Measurements from ENCODE around the gene SCAP.
"Not testable (repeated sequence)": the region's sequence is repeated elsewhere in the genome, so short reads cannot be mapped to it uniquely, and the experiment has no call there.

Gene SCAP

DNA sequence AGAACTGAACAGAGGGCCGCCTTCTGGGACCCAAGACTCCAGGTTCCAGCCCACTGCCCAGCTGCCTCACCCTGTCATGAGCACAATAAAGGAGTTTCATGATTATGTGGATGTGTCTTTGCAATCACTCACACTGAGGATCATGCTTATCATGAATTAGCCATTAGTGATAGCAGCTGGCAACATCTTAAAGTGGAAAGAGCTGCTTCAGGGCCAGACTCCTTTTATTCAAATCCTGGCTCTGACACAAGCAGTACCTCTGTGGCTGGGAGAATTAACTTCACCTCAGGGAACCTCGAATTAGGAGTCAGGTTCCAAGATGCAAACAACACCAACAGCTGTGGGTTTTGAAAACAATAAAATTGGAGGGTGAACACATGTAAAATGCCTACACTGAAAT lies 6.6 kb upstream of the SCAP start:
- no peak for DNase-seq (ENCODE audit: low read depth, low spot score)
- no peak overlapping the region for H3K27ac ChIP-seq

DNA sequence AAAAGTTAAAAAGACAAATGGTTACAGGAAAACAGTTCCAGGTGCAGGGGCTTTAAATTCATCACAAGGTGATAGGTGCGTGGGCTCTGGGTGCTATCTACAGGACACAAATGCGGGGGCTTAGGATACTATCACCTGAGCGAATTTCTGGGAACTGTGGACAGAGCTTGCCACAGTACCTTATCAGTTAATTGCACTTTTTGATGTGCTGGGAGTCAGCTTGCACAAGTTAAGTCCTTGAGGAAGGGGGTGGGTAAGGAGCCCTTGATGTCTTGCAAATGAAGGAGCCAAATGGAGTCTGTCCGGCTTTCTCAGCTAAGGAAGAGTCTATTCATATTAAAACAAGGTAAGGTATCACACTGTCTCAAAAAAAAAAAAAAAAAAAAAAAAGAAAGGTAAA lies 6.0 kb upstream of the SCAP start:
- DNase-seq (ENCODE audit: low read depth, low spot score); H3K27ac ChIP-seq: not testable (repeated sequence)

DNA sequence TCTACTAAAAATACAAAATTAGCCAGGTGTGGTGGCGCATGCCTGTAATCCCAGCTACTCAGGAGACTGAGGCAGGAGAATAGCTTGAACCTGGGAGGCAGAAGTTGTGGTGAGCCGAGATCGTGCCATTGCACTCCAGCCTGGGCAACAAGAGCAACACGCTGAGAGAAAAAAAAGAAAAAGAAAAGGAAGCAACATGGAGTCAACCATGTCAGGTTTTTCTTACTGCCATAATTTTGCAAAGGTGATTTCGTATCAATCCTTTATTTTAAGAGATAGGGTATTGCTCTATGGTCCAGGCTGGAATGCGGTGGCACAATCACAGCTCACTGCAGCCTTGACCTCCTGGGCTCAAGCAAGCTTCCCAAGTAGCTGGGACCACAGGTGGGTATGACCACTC lies 4.5 kb upstream of the SCAP start:
- not testable (repeated sequence) for H3K27ac ChIP-seq; DNase-seq (ENCODE audit: low read depth, low spot score)

DNA sequence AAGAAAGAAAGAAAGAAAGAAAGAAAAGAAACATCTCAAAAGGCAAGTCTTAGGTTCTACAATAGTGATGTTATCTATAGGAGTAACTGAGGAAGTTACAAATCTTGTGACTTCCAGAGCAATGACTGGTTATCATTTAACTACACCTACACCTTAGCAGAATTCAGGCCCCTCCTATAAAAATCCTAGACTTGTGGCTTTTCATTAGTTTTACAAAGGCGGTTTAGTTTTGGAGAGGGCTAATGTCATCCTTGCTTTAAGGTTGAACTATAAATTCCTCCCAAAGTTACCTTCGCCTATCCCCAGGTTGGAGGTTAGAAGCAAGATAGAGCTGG lies 4.1 kb upstream of the SCAP start:
- no peak for DNase-seq (ENCODE audit: low read depth, low spot score)
- no peak overlapping the region for H3K27ac ChIP-seq

DNA sequence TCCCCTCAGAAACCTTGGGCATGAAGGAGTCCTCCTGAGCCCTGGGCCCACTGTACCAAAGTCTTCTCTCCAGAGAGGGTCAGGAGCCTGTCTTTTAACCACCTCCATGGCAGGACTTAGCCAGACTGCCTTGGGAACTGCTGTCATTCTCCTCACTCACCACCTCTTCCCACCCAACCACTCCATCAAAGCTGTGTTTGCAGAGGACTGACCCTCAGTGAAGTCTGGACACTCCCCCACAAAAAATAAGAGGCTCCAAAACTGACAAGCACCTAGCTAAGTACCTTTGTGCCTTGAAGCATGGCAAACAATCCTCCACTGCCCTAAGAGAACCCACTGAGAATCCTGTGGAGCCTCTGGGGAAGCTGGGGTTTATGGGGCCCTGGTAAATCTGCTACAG lies 2.3 kb upstream of the SCAP start:
- no peak overlapping the region for H3K27ac ChIP-seq
- no peak for DNase-seq (ENCODE audit: low read depth, low spot score)

DNA sequence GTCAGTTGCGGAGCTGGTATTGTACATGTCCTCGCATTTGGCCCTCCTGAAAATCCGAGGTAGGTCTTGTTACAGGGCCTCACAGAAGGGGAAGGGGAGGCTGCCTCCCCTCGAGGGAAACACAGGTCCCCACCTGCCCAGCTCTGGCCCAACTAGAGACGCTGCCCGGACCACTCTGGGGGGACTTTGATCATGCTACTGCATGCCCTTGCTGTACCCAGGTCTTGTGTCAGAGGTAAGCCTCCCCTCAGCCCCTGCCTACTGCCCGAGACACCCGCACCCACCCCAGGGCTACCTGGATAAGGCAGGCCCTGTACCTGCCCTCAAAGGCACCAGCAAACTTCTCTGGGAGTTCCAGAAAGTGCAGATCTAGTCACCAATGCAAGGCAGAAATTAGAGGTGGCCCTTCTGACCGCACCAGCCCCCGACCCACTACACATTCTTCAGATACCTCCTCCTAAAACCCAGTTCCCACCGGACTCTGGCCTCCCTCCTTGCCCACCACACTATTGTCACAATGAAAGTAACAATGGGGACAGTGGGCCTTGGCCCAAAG lies 981 bp upstream of the SCAP start:
- no peak overlapping the region for H3K27ac ChIP-seq
- no peak for DNase-seq (ENCODE audit: low read depth, low spot score)

DNA sequence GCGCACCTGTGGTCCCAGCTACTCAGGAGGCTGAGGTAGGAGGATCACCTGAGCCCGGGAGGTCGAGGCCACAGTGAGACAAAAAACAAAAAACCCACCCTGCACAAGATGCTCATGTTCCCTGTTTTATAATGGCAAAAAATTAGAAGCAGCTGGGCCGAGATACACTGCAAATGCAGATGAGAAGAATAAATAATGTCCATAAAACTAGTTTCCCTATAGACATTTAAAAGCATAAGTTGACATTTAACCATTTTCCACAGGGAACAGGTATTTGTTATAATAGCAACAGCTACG lies 537 bp upstream of the SCAP start:
- H3K27ac ChIP-seq = peak overlapping the region; percentile 57
- no peak for DNase-seq (ENCODE audit: low read depth, low spot score)

DNA sequence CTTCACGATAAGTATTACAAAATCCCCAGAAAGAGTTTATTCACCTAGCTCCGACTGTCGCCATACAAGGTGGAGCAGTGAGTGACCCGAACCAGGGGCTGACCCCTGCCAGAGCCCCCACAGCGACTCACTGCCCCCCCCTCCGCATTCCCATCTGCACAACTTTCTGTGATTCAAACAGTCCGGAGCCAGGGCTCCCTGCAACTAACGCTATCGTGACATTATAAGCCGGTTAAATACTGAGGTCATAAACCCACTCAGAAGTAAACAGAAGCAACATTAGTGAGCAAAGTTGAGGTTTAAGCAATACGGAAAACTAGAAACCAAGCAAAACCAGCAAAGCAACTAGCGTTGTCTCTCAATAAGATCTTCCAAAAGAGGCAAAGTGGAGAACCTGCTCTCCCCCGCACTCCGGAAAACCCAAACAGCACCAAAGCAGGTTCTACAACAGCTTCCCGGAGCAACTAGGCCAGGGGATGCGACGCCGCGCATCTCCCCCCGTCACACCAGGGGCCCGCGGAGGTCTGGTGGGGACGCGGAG lies 642 bp downstream of the SCAP start:
- no peak for DNase-seq (ENCODE audit: low read depth, low spot score)
- peak overlapping the region; percentile 57 for H3K27ac ChIP-seq

DNA sequence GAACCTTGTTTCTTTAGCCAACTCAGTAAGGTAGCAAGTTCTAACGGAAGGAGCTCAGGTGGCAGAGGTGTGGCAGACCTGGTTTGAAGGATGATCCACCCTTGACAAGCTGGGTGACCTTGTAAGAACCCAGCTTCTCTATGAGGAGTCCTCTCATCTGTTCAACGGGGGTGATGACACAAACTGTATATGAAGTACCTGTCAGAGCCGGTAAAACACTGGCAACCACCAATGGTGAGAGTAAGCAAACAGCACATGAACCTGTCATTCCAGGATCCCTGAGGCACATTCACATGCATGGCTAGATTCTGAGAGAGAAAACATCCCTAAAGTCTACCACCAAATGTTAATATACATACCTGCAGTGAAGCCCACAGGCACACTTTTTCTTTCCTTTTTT lies 2.4 kb downstream of the SCAP start:
- no peak overlapping the region for H3K27ac ChIP-seq
- no peak for DNase-seq (ENCODE audit: low read depth, low spot score)

DNA sequence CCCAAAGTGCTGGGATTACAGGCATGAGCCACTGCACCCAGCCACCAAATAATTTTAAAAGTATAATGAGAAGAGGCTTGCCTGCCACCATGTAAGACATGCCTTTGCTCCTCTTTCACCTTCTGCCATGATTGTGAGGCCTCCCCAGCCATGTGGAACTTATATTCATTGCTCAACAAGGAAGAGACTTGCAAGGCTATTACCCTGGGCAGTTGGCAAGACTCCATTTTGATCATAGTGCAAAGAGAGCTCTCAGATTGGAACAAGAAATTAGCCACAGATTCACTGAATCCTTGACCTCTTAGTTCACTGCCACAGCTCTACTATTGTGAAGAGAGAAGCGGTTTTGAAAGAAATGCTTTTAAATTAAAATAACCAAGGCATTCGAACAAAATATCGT lies 6.1 kb downstream of the SCAP start:
- no peak for DNase-seq (ENCODE audit: low read depth, low spot score)
- H3K27ac ChIP-seq = no peak overlapping the region

DNA sequence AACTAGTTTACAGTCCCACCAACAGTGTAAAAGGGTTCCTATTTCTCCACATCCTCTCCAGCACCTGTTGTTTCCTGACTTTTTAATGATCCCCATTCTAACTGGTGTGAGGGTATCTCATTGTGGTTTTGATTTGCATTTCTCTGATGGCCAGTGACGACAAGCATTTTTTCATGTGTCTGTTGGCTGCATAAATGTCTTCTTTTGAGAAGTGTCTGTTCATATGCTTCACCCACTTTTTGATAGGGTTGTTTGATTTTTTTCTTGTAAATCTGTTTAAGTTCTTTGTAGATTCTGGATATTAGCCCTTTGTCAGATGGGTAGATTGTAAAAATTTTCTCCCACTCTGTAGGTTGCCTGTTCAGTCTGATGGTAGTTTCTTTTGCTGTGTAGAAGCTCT lies 7.4 kb downstream of the SCAP start:
- H3K27ac ChIP-seq; DNase-seq (ENCODE audit: low read depth, low spot score): not testable (repeated sequence)

DNA sequence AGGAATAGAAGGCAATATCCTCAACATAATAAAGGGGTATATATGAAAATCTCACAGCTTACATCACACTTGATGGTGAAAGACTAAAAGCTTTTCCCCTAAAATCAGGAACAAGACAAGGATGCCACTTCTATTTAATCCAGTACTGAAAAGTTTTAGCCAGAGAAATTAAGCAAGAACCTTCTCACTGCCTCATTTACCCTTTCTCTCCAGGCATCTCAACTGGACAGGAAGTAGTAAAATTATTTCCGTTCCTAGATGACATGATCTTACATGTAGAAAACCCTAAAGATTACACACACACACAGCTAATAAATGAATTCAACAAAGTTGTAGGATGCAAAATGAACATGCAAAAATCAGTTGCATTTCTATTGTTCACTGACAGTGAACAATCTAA lies 11.2 kb downstream of the SCAP start:
- H3K27ac ChIP-seq = peak overlapping the region; percentile 74
- DNase-seq (ENCODE audit: low read depth, low spot score) = no peak

DNA sequence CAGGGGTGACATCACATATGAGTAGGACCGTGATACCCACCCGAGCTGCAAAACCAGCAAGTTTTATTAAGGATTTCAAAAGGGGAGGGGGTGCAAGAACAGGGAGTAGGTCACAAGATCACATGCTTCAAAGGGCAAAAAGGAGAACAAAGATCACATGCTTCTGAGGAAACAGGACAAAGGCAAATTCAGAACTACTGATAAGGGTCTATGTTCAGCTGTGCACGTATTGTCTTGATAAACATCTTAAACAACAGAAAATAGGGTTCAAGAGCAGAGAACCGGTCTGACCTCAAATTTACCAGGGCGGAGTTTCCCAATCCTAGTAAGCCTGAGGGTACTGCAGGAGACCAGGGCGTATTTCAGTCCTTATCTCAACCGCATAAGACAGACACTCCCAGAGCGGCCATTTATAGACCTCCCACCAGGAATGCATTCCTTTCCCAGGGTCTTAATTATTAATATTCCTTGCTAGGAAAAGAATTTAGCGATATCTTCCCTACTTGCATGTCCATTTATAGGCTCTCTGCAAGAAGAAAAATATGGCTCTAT lies 16.1 kb downstream of the SCAP start:
- not testable (repeated sequence) for H3K27ac ChIP-seq; DNase-seq (ENCODE audit: low read depth, low spot score)

DNA sequence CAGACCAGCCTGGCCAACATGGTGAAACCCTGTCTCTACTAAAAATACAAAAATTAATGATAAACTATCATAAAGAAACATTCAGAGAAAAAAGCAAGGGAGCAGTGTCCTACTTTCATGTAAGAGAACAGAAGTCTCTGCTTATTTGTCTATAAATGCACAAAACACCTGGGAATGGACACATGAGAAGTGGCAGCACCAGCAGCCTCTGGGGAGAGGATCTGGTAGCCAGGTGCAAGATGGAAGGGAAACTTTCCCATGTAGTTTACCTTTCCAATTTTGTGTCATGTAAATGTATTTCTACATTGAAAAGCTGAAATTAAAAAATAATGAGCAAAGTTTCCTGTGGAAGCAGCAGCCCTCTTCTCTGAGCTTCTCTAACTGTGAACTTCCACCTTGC lies 18.8 kb downstream of the SCAP start:
- no peak for DNase-seq (ENCODE audit: low read depth, low spot score)
- no peak overlapping the region for H3K27ac ChIP-seq

DNA sequence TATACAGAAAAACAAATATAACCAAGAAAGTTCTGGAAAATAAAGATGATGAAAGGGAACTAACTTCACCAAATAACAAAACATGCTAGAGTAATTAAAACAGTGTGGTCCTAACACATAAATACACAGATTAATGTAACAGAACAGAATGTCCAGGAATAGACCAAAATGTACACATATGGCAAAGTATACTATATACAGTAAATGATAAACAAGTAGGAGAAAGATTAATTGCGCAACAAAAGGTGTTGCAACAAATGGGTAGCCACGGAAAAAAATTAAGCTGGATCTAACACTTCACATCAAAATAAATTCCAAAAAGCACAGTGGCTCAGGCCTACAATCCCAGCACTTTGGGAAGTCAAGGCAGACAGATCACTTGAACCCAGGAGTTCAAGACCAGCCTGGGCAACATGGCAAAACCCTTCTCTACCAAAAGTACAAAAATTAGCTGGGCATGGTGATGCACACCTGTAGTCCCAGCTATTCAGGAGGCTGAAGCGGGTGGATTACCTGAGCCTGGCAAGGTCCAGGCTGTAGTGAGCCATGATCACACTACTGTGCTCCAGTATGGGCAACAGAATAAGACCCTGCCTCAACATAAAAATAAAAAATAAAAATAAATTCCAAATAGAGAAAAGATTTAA lies 19.8 kb downstream of the SCAP start:
- no peak overlapping the region for H3K27ac ChIP-seq
- no peak for DNase-seq (ENCODE audit: low read depth, low spot score)

DNA sequence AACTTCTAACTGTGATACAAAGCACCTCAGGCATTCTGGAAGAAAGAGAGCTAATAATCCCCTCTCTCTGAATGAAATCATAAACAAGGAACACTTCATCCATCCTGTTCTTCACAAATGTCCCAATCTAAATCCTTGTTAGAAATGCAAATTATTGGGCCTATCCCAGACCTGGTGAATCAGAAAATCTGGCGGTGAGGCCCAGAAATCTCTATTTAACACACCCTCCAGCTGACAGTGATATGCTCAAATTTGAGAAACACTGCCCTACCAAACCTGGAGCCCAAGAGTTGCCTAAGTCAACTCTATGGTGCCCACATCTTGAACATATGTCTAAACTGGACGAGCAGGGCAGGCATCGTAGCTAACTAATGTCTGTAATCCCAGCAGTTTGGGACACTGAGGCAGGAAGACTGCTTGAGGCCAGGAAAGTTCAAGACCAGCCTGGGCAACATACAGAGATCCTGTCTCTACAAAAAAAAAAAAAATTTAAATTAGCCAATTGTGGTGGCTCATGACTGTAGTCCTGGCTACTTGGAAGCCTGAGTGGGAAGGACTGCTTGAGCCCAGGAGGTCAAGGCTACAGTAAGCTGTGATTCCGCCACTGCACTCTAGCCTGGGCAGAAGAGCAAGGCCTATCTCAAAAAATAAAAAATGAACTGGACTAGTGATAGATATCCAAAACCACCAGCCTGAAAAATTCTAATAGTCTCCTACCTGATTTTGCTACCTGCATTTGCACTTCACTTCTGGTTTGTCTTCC lies 23.1 kb downstream of the SCAP start:
- no peak for DNase-seq (ENCODE audit: low read depth, low spot score)
- H3K27ac ChIP-seq = no peak overlapping the region

DNA sequence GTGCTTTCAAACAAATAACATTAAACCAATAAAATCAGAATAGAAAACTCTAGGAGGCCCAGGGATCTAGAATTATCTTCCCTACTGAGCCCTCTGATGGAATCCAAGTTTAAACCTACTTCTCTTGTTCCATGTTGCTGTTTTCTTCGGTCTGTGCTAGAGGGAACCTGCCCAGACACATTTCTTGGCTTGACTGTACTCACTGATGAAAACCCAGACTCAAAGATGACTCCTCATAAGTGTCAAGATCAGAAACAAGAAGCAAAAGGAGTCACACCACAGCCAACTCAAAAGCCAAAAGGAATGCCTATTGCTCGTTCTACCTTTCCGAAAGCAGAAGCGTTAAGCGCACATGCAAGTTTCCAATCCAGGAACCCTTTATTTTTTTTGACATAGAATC lies 31.6 kb downstream of the SCAP start:
- H3K27ac ChIP-seq = peak overlapping the region; percentile 97
- peak; percentile 84 for DNase-seq (ENCODE audit: low read depth, low spot score)

DNA sequence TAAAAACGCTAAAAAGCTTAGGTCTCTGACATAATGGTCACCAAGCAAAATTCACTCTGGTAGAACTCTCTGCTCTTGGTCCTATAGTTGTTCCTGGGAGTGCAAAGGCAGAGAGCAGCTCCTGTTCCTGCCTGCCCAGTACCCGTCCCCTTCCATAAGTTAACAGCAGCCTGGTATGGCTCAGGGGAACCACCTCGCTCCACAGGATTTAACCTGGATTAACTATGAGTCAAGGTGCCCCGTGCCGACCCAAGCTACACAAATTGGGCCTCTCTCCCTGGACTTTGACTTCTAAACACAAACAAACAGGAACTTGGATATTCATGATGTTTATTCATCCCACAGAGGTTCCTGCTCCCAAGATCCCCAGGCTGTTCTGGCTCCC lies 32.1 kb downstream of the SCAP start:
- H3K27ac ChIP-seq = peak overlapping the region; percentile 97
- DNase-seq (ENCODE audit: low read depth, low spot score) = peak; percentile 48

DNA sequence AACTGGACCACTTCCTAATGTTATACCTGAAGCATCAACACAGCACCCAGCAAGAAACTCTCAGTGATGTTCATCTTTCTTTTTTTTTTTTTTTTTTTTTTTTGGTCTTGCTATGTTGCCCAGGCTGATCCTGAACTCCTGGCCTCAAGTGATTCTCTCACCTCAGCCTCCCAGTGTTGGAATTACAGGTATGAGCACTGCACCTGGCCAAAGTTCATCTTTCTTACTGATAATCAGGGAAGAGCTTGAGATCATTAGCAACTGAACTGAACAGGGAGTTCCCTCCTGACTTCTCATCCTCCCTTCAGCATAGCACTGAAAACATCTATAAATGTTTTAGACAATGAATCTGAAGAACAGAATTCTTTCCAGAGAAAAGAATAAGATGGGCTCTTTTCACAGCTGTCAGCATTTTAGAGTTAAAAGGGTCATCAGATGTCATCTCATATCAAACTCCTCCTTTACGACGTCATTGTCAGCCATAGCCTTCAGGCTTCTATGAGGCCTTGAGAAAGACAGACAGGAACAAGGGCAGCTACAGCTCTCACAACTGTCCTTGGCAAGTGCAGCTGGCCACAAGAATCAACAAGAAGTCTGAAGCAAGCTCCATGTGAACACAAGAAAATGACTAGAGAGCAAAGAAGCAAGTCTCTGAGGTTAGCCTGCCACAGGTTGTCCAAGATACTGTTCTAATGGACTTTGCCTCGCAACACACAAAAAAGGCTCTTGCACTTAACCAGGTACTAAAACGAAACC lies 33.8 kb downstream of the SCAP start:
- peak overlapping the region; percentile 97 for H3K27ac ChIP-seq

DNA sequence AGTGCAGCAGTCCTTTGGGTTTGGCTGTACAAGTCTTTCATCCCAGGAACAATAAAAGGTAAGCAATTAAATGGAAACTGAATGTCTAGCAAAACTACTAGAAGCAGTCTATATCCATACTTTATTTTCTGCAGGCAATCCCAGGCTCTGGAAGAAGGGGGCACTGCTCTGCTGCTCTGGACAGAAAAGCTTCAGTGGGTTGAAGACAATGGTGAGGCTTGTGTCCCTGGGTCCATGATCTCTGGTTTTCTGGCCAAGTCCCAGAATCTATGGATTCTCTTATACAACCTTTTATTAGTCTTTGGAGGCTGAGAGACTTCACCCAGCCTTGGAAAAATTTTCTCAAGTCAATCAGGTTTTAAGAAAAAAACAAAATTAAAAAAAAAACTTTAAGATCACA lies 35.6 kb downstream of the SCAP start:
- DNase-seq (ENCODE audit: low read depth, low spot score) = no peak
- H3K27ac ChIP-seq = peak overlapping the region; percentile 31

More for the DNA sequence above, 33.8 kb downstream of the SCAP start:
- no peak for DNase-seq (ENCODE audit: low read depth, low spot score)

DNA sequence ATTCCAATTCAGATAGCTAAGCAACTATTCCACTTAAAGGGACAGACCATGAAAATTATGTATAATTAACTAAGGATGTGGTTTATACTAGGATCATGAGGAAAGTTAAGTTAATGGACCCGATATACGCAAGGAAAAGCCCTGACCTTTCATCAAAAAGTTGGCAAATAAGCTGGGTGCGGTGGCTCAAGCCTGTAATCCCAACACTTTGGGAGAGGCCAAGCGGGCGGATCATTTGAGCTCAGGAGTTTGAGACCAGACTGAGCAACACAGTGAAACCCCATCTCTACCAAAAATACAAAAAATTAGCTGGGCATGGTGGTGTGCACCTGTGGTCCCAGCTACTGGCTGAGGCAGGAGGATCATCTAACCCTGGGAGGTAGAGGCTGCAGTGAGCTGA lies 39.6 kb downstream of the SCAP start:
- H3K27ac ChIP-seq = no peak overlapping the region
- no peak for DNase-seq (ENCODE audit: low read depth, low spot score)
